MM.1S (cell line): Measurements from ENCODE around the gene GNRH2.

Source experiments
- CTCF ChIP-seq: fragments of 300-600 bp; sonication (generic); IDR thresholded peaks from 2 replicates; pipeline ENCODE4 v1.5.1; 2016; ENCODE audit warnings: antibody characterized with exemption, low read length, mixed read lengths
- EZH2 ChIP-seq: fragments of 300-600 bp; sonication (generic); optimal IDR thresholded peaks from 2 replicates; pipeline ENCODE3; 2017; ENCODE audit warnings: low read depth, mild to moderate bottlenecking, antibody characterized with exemption, low read length, mixed read lengths
- EZH2phosphoT487 ChIP-seq: fragments of 300-600 bp; sonication (generic); IDR thresholded peaks from 2 replicates; pipeline ENCODE4 v1.6.1; 2018; ENCODE audit warnings: antibody characterized with exemption, low read length

DNA sequence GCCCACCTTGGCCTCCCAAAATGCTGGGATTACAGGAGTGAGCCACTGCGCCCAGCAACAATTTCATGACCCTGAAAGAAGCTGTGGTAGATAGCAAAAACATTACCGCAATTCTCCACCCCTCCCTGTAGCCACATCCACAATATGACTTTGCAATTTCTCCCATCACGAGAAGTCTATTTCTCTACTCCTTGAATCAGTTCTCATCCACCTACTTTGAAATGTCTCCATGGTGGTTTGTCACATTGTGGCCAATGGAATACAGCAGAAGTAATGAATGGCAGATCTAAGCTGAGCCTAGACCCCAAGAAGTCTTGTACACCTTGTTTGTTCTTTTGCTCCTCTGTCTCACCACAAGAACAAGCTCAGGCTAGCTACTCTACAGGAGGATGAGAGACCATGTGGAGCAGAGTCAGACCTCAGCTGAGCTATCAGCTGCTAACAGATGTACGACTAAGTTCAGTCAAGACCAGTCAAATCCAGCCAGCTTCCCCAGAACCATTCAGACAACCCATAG lies 34.3 kb downstream of the GNRH2 start:
- TF ChIP-seq CTCF, result no peak
- TF ChIP-seq EZH2, result no peak
- TF ChIP-seq EZH2phosphoT487, result no peak
